Vagina (tissue), 2 donors: ENCODE results near the gene HMX3. TPM values are rescaled to one million over a fixed set of nuclear protein-coding genes. Genes with fewer than 3 reads are reported as not detected.

Experiments
- DNase-seq, 2 donors: peaks; one replicate each; pipeline ENCODE4 v3.0.0-alpha.2; 2017; ENCODE audit errors: extremely low spot score in 2 of 2
- H3K27ac ChIP-seq: fragments of 200-600 bp; sonication (generic); one replicate; pipeline ENCODE4 v1.5.1; 2019
- H3K27me3 ChIP-seq: fragments of 200-600 bp; sonication (generic); one replicate; pipeline ENCODE4 v1.5.1; 2019
- H3K36me3 ChIP-seq, 2 donors: fragments of 200-600 bp; sonication (generic); one replicate each; pipeline ENCODE4 v1.5.1; 2017 to 2019
- H3K4me1 ChIP-seq: fragments of 200-600 bp; sonication (generic); one replicate; pipeline ENCODE4 v1.5.1; 2019
- H3K4me3 ChIP-seq, 2 donors: fragments of 200-600 bp; sonication (generic); 1 replicate in 1 of 2; 2 replicates in 1 of 2; pipeline ENCODE4 v1.5.1; 2016 to 2019
- H3K9me3 ChIP-seq: fragments of 200-600 bp; sonication (generic); one replicate; pipeline ENCODE4 v1.5.1; 2019
- POLR2A ChIP-seq, 2 donors: fragments of 450-650 bp; IDR thresholded peaks; one replicate each; pipeline ENCODE4 v1.6.1; 2017; ENCODE audit warnings: antibody characterized with exemption in 2 of 2, mild to moderate bottlenecking in 2 of 2, moderate library complexity in 2 of 2
- POLR2AphosphoS5 ChIP-seq, 2 donors: sonication (generic); formaldehyde crosslinking; IDR thresholded peaks; one replicate each; pipeline ENCODE4 v1.9.0; 2017; ENCODE audit warnings: antibody characterized with exemption in 2 of 2, mild to moderate bottlenecking in 2 of 2, low read depth in 1 of 2; ENCODE audit not compliant: insufficient read depth in 1 of 2
- intact Hi-C: fragments of 100-400 bp; cut with DNase I; formaldehyde crosslinking; loops from one replicate; pipeline ENCODE4 v1.15.1; 2023
- total RNA-seq: library from RNA; depleted of rRNA; stranded (reverse); fragments of >200 nt; gene quantifications from one replicate; pipeline ENCODE4 v1.2.3, GENCODE V29; 2016
- TF ChIP-seq, protein P1 (sequence below), 3 experiments: fragments of 450-650 bp in 2 of 3; fragments of 200-600 bp in 1 of 3; sonication (generic) in 1 of 3; IDR thresholded peaks; one replicate each; pipeline ENCODE4 v1.5.1; 2017 to 2019; ENCODE audit warnings: antibody characterized with exemption in 3 of 3, mild to moderate bottlenecking in 2 of 3, moderate library complexity in 2 of 3

Gene HMX3
- total RNA-seq, 1 donor from 2014 or later, result not detected

DNA sequence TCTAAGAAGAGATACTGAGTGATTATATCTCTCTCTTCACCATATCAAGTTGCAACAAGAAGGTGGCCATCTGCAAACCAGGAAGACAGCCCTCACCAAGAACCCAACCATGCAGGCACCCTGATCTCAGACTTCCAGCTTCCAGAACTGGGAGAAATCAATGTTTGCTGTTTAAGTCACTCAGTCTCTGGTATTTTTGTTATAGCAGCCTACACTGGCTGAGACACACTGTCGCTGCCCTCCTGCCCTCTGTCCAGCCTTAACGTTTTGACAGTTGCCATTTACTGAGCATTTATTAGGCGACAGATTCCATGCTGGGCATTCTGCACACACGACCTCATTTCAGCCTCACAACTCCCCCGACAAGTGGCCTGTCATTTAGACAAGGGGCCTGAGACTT, 9.5 kb upstream of the HMX3 start:
- Histone ChIP-seq H3K4me3 (no peak overlapping the region), H3K9me3 (no peaks in the 10 kb centered on the region), H3K36me3 (no peaks in the 10 kb centered on the region), H3K27me3 (no peaks in the 10 kb centered on the region), H3K27ac (no peak overlapping the region), H3K4me1 (no peaks in the 10 kb centered on the region)
- DNase-seq, result no peak
- TF ChIP-seq, protein P1, sequence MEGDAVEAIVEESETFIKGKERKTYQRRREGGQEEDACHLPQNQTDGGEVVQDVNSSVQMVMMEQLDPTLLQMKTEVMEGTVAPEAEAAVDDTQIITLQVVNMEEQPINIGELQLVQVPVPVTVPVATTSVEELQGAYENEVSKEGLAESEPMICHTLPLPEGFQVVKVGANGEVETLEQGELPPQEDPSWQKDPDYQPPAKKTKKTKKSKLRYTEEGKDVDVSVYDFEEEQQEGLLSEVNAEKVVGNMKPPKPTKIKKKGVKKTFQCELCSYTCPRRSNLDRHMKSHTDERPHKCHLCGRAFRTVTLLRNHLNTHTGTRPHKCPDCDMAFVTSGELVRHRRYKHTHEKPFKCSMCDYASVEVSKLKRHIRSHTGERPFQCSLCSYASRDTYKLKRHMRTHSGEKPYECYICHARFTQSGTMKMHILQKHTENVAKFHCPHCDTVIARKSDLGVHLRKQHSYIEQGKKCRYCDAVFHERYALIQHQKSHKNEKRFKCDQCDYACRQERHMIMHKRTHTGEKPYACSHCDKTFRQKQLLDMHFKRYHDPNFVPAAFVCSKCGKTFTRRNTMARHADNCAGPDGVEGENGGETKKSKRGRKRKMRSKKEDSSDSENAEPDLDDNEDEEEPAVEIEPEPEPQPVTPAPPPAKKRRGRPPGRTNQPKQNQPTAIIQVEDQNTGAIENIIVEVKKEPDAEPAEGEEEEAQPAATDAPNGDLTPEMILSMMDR (IDR thresholded peaks at IDR 0.05), result no peak
- TF ChIP-seq POLR2A (IDR thresholded peaks at IDR 0.05), result no peak
- no peak for TF ChIP-seq POLR2AphosphoS5 (IDR thresholded peaks at IDR 0.05; ENCODE audit: insufficient read depth in 1 of 2, low read depth in 1 of 2)
- intact Hi-C loops, result no loop called here

- TF ChIP-seq POLR2A (IDR thresholded peaks at IDR 0.05) (no peak), POLR2AphosphoS5 (IDR thresholded peaks at IDR 0.05; ENCODE audit: insufficient read depth in 1 of 2, low read depth in 1 of 2) (no peak)
- TF ChIP-seq, protein P1 (IDR thresholded peaks at IDR 0.05), result no peak
- no peaks in the 10 kb centered on the region for H3K36me3 ChIP-seq
- peaks cover 23% of the 10 kb centered on the region for H3K4me1 ChIP-seq
- no peak for DNase-seq
- H3K9me3 ChIP-seq, result no peaks in the 10 kb centered on the region
- no peak overlapping the region for H3K4me3 ChIP-seq
- H3K27ac ChIP-seq, result no peak overlapping the region
- H3K27me3 ChIP-seq, result no peaks in the 10 kb centered on the region
- intact Hi-C loops, result no loop called here
Measured at GRCh38 chr10:123129618-123130271, 6.0 kb upstream of the HMX3 start.

- no peak overlapping the region for H3K27ac ChIP-seq
- H3K9me3 ChIP-seq, result no peaks in the 10 kb centered on the region
- H3K36me3 ChIP-seq, result no peaks in the 10 kb centered on the region
- intact Hi-C loops, result loop anchor here (2.0 kb wide), 1 partner anchor 422 kb away; no protein-coding TSS in a partner anchor
- DNase-seq, result no peak
- H3K4me3 ChIP-seq, result peak overlapping the region in 1 of 2 donors; percentile 26
- H3K4me1 ChIP-seq, result peaks cover 54% of the 10 kb centered on the region
- H3K27me3 ChIP-seq, result peaks cover 27% of the 10 kb centered on the region
- TF ChIP-seq, protein P1 (IDR thresholded peaks at IDR 0.05), result peak; percentile 74 to 82 (median 76)
- TF ChIP-seq POLR2AphosphoS5 (IDR thresholded peaks at IDR 0.05; ENCODE audit: insufficient read depth in 1 of 2, low read depth in 1 of 2), result no peak
Measured at GRCh38 chr10:123132576-123133477, 2.9 kb upstream of the HMX3 start.

- Histone ChIP-seq H3K27me3 (peaks cover 27% of the 10 kb centered on the region), H3K9me3 (no peaks in the 10 kb centered on the region), H3K27ac (no peak overlapping the region), H3K36me3 (no peaks in the 10 kb centered on the region), H3K4me1 (peaks cover 54% of the 10 kb centered on the region), H3K4me3 (no peak overlapping the region)
- no peak for DNase-seq
- TF ChIP-seq, protein P1 (IDR thresholded peaks at IDR 0.05), result no peak
- no peak for TF ChIP-seq POLR2AphosphoS5 (IDR thresholded peaks at IDR 0.05; ENCODE audit: insufficient read depth in 1 of 2, low read depth in 1 of 2)
- intact Hi-C loops, result loop anchor here (2.0 kb wide), 1 partner anchor 421 kb away; no protein-coding TSS in a partner anchor
Measured at GRCh38 chr10:123133541-123134342, 2.0 kb upstream of the HMX3 start.
